ENCODE data around the gene PKHD1.

DNA sequence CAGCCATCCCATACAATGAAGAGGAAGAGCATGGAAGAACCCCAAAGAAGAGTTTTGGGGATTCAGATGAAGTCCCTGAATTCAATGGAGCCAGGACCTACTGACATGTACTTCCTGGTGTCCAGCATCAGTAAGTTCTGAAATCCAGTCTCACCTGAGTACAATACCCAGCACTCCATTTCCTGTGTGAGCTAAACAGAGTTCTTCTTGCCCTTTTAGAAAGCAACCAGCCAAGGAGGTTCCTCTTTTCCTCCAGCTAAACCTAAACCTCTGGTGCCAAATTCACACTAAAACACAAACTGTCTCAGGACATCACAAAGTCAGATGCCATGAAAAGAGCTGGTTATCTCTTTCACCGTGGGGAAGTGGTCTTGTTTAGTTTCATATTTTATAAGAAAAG lies 71.5 kb downstream of the PKHD1 start:
- TF ChIP-seq, protein P1, sequence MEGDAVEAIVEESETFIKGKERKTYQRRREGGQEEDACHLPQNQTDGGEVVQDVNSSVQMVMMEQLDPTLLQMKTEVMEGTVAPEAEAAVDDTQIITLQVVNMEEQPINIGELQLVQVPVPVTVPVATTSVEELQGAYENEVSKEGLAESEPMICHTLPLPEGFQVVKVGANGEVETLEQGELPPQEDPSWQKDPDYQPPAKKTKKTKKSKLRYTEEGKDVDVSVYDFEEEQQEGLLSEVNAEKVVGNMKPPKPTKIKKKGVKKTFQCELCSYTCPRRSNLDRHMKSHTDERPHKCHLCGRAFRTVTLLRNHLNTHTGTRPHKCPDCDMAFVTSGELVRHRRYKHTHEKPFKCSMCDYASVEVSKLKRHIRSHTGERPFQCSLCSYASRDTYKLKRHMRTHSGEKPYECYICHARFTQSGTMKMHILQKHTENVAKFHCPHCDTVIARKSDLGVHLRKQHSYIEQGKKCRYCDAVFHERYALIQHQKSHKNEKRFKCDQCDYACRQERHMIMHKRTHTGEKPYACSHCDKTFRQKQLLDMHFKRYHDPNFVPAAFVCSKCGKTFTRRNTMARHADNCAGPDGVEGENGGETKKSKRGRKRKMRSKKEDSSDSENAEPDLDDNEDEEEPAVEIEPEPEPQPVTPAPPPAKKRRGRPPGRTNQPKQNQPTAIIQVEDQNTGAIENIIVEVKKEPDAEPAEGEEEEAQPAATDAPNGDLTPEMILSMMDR (IDR thresholded peaks at IDR 0.05), result no peak
- TF ChIP-seq POLR2A (IDR thresholded peaks at IDR 0.05), result no peak
